NT2/D1 (cell line): ENCODE results near the gene SERPINB1.
A peak's percentile ranks its signal among the peaks of the same experiment; 100 is the strongest.

Experiments
- DNase-seq: peaks from one replicate; pipeline ENCODE4 v3.0.0-alpha.2; 2011; ENCODE audit warnings: low read depth, low spot score
- H3K27me3 ChIP-seq: 2 replicates; pipeline ENCODE4 v1.6.0; 2011; ENCODE audit warnings: mild to moderate bottlenecking; ENCODE audit not compliant: insufficient read length, insufficient read depth
- H3K36me3 ChIP-seq: 2 replicates; pipeline ENCODE4 v1.6.1; 2011; ENCODE audit warnings: mild to moderate bottlenecking, low read length, mixed read lengths; ENCODE audit not compliant: insufficient read depth, insufficient read length
- H3K4me1 ChIP-seq: 2 replicates; pipeline ENCODE4 v1.5.1; 2011; ENCODE audit not compliant: insufficient read depth, insufficient read length
- H3K4me3 ChIP-seq: 2 replicates; pipeline ENCODE4 v1.5.1; 2011; ENCODE audit warnings: low read depth; ENCODE audit not compliant: insufficient read length
- H3K9ac ChIP-seq: 2 replicates; pipeline ENCODE4 v1.6.0; 2011; ENCODE audit warnings: low read depth; ENCODE audit not compliant: insufficient read length
- H3K9me3 ChIP-seq: 2 replicates; pipeline ENCODE4 v1.5.1; 2011; ENCODE audit warnings: mild to moderate bottlenecking, low read length; ENCODE audit not compliant: insufficient read depth
- SUZ12 ChIP-seq: IDR thresholded peaks from 2 replicates; pipeline ENCODE4 v1.6.1; 2011; ENCODE audit not compliant: insufficient read length, insufficient read depth; ENCODE audit errors: extremely low read depth
- YY1 ChIP-seq: IDR thresholded peaks from 2 replicates; pipeline ENCODE4 v1.6.1; 2011; ENCODE audit not compliant: insufficient read length, insufficient read depth
- ZNF274 ChIP-seq: IDR thresholded peaks from 2 replicates; pipeline ENCODE4 v1.6.1; 2011; ENCODE audit warnings: mild to moderate bottlenecking, low read depth, low read length

SERPINB1 gene

GRCh38 chr6:2877960-2878359 is 36.3 kb upstream of the SERPINB1 start:
- Histone ChIP-seq H3K4me3 (no peak overlapping the region), H3K9ac (no peak overlapping the region), H3K4me1 (peaks cover 6% of the 10 kb centered on the region), H3K36me3 (no peaks in the 10 kb centered on the region), H3K27me3 (no peaks in the 10 kb centered on the region), H3K9me3 (no peaks in the 10 kb centered on the region)
- TF ChIP-seq YY1 (no peak), SUZ12 (no peak), ZNF274 (no peak)
- no peak for DNase-seq

DNA sequence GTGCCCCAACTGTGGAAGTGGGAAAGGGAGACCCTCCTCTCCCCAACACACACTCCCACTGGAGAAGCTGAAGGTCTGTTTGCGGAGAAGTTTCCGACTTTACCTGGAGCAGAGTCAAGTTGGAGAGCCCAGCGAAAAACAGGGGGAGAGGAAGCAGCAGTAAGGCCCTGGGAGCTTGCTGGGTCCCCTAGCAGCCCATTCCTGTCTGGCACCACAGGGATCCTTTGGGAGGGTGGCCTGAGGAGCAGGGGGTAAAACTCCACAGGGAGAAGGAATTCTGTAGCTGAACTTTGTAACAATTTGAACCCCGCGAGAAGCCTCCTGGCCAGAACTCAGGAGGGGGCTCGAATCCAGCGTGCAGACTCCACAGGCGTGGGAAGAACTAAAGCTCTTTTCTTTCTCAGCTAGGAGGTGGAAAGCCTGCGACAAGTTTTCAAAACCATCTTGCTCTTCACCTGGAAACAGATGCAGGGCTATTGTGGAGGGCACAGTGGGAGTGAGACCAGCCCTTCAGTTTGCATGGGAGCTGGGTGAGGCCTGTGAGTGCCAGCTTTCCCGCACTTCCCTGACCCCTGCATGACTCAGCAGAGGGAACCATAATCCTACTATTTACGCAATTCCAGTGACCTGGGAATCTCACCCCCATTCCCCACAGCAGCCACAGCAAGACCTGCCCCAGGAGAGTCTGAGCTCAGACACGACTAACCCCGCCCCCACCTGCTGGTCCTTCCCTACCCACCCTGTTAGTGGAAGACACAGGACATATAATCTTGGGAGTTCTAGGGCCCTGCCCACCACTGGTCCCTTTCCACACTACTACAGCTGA is 35.6 kb upstream of the SERPINB1 start:
- DNase-seq, result no peak
- peaks cover 6% of the 10 kb centered on the region for H3K4me1 ChIP-seq

DNA sequence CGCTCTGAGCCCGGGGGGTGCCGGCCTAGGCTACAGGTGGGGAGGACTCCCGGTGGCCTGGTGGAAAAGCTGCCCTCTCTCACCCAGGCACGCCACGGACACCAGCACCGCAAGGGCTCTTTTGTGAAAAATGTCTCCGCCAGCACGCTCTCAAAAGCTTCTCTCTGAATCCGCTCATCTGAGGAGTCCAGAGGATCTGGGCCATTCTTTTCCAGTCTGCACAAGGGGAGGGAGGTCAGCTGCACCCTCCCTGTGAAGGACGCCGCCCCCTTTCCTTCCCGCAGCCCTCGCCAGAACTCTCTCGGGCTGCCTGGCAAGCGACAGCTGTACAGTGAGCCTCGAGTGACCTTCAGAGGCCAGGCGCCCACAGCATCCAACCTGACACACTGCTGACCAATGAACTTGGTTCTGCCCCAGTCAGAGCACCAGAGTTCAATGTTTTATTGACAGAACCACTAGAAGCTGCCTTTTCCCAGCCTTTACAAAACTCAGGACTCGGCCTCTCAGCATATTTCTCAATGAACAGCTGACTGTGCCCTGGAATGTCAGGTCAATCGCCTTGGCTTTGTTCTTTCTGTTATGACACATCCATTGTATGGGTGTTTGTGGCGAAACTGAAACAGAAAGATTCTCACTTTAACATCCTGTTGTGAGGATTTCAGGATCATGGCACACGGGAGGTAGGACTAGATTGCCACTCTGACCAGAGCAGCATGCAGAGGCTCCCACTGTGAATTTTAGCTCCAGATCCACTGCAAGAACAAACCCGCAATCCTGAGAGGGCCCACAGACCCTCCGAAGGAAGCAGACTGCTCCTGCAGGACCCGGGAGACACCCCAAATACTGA is 34.8 kb upstream of the SERPINB1 start:
- Histone ChIP-seq H3K9ac (peak overlapping the region; percentile 81), H3K4me3 (peak overlapping the region; percentile 32)

More for the DNA sequence above, 35.6 kb upstream of the SERPINB1 start:
- H3K9me3 ChIP-seq, result no peaks in the 10 kb centered on the region
- TF ChIP-seq YY1 (no peak), SUZ12 (no peak), ZNF274 (no peak)
- no peaks in the 10 kb centered on the region for H3K36me3 ChIP-seq
- no peaks in the 10 kb centered on the region for H3K27me3 ChIP-seq
- H3K9ac ChIP-seq, result peak overlapping the region; percentile 37
- no peak overlapping the region for H3K4me3 ChIP-seq

DNA sequence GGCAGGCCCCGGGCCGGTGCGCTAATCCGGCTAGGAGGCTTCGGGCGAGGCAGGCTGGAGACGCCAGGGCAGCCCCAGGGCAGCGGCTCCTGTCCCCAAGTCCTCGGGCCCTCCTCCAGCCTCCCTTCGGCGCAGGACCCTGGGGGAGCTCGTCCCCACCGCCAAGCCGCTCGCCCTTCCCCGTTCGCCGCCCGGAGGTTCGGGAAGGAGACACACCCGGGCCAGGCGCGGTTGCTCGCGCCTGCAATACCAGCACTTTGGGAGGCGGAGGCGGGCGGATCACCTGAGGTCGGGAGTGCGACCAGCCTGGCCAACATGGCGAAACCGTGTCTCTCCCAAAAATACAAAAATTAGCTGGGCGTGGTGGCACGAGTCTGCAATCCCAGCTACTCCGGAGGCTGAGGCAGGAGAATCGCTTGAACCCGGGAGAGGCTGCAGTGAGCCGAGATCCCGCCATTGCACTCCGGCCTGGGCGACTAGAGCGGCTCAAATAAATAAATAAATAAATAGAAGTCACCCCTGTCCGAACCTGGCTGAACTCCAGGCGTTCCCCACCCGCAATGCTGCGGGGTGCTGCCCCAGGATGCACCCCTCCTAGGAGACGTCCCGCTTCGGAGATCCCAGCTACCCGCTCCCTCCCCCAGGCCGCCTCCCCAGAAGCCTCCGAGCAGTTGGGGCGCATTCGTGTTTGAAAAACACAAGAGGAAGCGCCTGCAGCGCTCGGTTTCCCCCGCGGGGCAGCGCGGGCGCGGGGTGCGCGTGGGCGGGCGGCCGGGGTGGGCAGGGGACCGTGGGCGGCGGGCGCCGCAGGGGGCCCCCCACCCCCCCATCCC is 33.9 kb upstream of the SERPINB1 start:
- Histone ChIP-seq H3K4me3 (peak overlapping the region; percentile 65), H3K36me3 (no peaks in the 10 kb centered on the region), H3K27me3 (no peaks in the 10 kb centered on the region), H3K9ac (peak overlapping the region; percentile 90), H3K4me1 (peaks cover 6% of the 10 kb centered on the region), H3K9me3 (no peaks in the 10 kb centered on the region)
- TF ChIP-seq SUZ12 (no peak), ZNF274 (no peak), YY1 (no peak)
- no peak for DNase-seq

More for the DNA sequence above, 34.8 kb upstream of the SERPINB1 start:
- H3K36me3 ChIP-seq, result no peaks in the 10 kb centered on the region
- H3K4me1 ChIP-seq, result peaks cover 6% of the 10 kb centered on the region
- DNase-seq, result no peak
- H3K27me3 ChIP-seq, result no peaks in the 10 kb centered on the region
- TF ChIP-seq YY1 (no peak), SUZ12 (no peak), ZNF274 (no peak)
- H3K9me3 ChIP-seq, result no peaks in the 10 kb centered on the region

- Histone ChIP-seq H3K27me3 (no peaks in the 10 kb centered on the region), H3K36me3 (no peaks in the 10 kb centered on the region), H3K4me3 (no peak overlapping the region), H3K9ac (no peak overlapping the region), H3K4me1 (peaks cover 6% of the 10 kb centered on the region), H3K9me3 (peaks cover 9% of the 10 kb centered on the region; the same call in 1 of the 2 replicates)
- DNase-seq, result no peak
- no peak for TF ChIP-seq YY1
- TF ChIP-seq SUZ12, result no peak
- no peak for TF ChIP-seq ZNF274
Measured at GRCh38 chr6:2873643-2874042, 32.0 kb upstream of the SERPINB1 start.

- Histone ChIP-seq H3K9me3 (peaks cover 9% of the 10 kb centered on the region; the same call in 1 of the 2 replicates), H3K36me3 (no peaks in the 10 kb centered on the region), H3K27me3 (no peaks in the 10 kb centered on the region), H3K9ac (no peak overlapping the region), H3K4me3 (no peak overlapping the region), H3K4me1 (peaks cover 6% of the 10 kb centered on the region)
- no peak for DNase-seq
- TF ChIP-seq SUZ12, result no peak
- TF ChIP-seq YY1, result no peak
- TF ChIP-seq ZNF274, result no peak
Measured at GRCh38 chr6:2872423-2873358, 31.0 kb upstream of the SERPINB1 start.
